Activated effector memory CD4-positive, alpha-beta T cell treated with Interleukin-2 at 50 U/mL for 16 hours (primary cell): ENCODE measurements around the gene TXNRD2.
"Not testable (repeated sequence)": the region's sequence is repeated elsewhere in the genome, so short reads cannot be mapped to it uniquely, and the experiment has no call there.

ENCODE experiments used
- DNase-seq: peaks from one replicate; pipeline ENCODE4 v3.0.0-alpha.2; 2020

TXNRD2 gene

GRCh38 chr22:19942157-19943081, 801 bp upstream of the TXNRD2 start:
- DNase-seq, result no peak

GRCh38 chr22:19940536-19941364, 868 bp downstream of the TXNRD2 start:
- DNase-seq, result no peak

- DNase-seq, result no peak
These were observed 3.8 kb downstream of the TXNRD2 start for GRCh38 chr22:19937616-19938473.

- DNase-seq, result no peak
These were observed 5.1 kb downstream of the TXNRD2 start for GRCh38 chr22:19936513-19936912.

GRCh38 chr22:19935123-19935718, 6.4 kb downstream of the TXNRD2 start:
- DNase-seq, result not testable (repeated sequence)

GRCh38 chr22:19933341-19934241, 8.0 kb downstream of the TXNRD2 start:
- DNase-seq, result no peak

GRCh38 chr22:19932367-19933206, 9.0 kb downstream of the TXNRD2 start:
- DNase-seq, result no peak

- DNase-seq, result no peak
These were observed 10.1 kb downstream of the TXNRD2 start for GRCh38 chr22:19931514-19931913.

- no peak for DNase-seq
These were observed 10.8 kb downstream of the TXNRD2 start for GRCh38 chr22:19930551-19931486.

- no peak for DNase-seq
These were observed 11.8 kb downstream of the TXNRD2 start for GRCh38 chr22:19929586-19930550.

GRCh38 chr22:19928207-19928606, 13.4 kb downstream of the TXNRD2 start:
- DNase-seq, result no peak

GRCh38 chr22:19927696-19928095, 13.9 kb downstream of the TXNRD2 start:
- no peak for DNase-seq

GRCh38 chr22:19926028-19926427, 15.6 kb downstream of the TXNRD2 start:
- not testable (repeated sequence) for DNase-seq

GRCh38 chr22:19923914-19924513, 17.6 kb downstream of the TXNRD2 start:
- no peak for DNase-seq

GRCh38 chr22:19921544-19922081, 20.0 kb downstream of the TXNRD2 start:
- DNase-seq, result no peak

- no peak for DNase-seq
These were observed 21.8 kb downstream of the TXNRD2 start for GRCh38 chr22:19919701-19920363.
